IMR-90 (cell line): Measurements from ENCODE around the gene HAUS3.

Source experiments
- BHLHE40 ChIP-seq: fragments of 150-350 bp; IDR thresholded peaks from 2 replicates; pipeline ENCODE4 v1.6.1; 2016; ENCODE audit warnings: mild to moderate bottlenecking, low read depth, low read length
- CEBPB ChIP-seq: IDR thresholded peaks from 2 replicates; pipeline ENCODE4 v1.6.1; 2012; ENCODE audit warnings: low read depth, low read length, improper control_type of control experiment
- CHD1 ChIP-seq: IDR thresholded peaks from 2 replicates; pipeline ENCODE4 v1.6.1; 2012; ENCODE audit warnings: low read depth, low read length, improper control_type of control experiment
- FOS ChIP-seq: fragments of 150-350 bp; IDR thresholded peaks from 2 replicates; pipeline ENCODE4 v1.6.1; 2016; ENCODE audit warnings: low read depth, low read length
- MAFK ChIP-seq: IDR thresholded peaks from 2 replicates; pipeline ENCODE4 v1.6.1; 2012; ENCODE audit warnings: low read depth, low read length, improper control_type of control experiment
- MXI1 ChIP-seq: IDR thresholded peaks from 2 replicates; pipeline ENCODE4 v1.6.1; 2012; ENCODE audit warnings: low read depth, mild to moderate bottlenecking, low read length, moderate library complexity, borderline replicate concordance
- NFE2L2 ChIP-seq: fragments of 150-350 bp; IDR thresholded peaks from 2 replicates; pipeline ENCODE4 v1.6.1; 2016; ENCODE audit warnings: low read depth, mild to moderate bottlenecking, low read length
- POLR2A ChIP-seq: IDR thresholded peaks from 2 replicates; pipeline ENCODE4 v1.6.1; 2012; ENCODE audit warnings: mild to moderate bottlenecking, low read depth, low read length
- RAD21 ChIP-seq: IDR thresholded peaks from 2 replicates; pipeline ENCODE4 v1.6.1; 2012; ENCODE audit warnings: low read length, improper control_type of control experiment
- RCOR1 ChIP-seq: IDR thresholded peaks from 2 replicates; pipeline ENCODE4 v1.6.1; 2012; ENCODE audit warnings: mild to moderate bottlenecking, low read length, improper control_type of control experiment; ENCODE audit not compliant: insufficient replicate concordance
- RFX5 ChIP-seq: IDR thresholded peaks from 2 replicates; pipeline ENCODE4 v1.8.0; 2012; ENCODE audit warnings: low read depth, mild to moderate bottlenecking, low read length, moderate library complexity
- SMC3 ChIP-seq: fragments of 150-350 bp; IDR thresholded peaks from 2 replicates; pipeline ENCODE4 v1.6.1; 2016; ENCODE audit warnings: low read depth, mild to moderate bottlenecking, antibody characterized with exemption, low read length, moderate library complexity
- TF ChIP-seq, protein P1 (sequence below): conservative IDR thresholded peaks from 2 replicates; pipeline ENCODE4 v1.5.1; 2012; ENCODE audit warnings: mild to moderate bottlenecking, low read depth, low read length, improper control_type of control experiment
- TF ChIP-seq, protein P2 (sequence below): fragments of 150-350 bp; IDR thresholded peaks from 2 replicates; pipeline ENCODE4 v1.6.1; 2017; ENCODE audit warnings: mild to moderate bottlenecking, antibody characterized with exemption, low read length, low read depth

- TF ChIP-seq MXI1, result no peak
- no peak for TF ChIP-seq MAFK
- TF ChIP-seq, protein P1, sequence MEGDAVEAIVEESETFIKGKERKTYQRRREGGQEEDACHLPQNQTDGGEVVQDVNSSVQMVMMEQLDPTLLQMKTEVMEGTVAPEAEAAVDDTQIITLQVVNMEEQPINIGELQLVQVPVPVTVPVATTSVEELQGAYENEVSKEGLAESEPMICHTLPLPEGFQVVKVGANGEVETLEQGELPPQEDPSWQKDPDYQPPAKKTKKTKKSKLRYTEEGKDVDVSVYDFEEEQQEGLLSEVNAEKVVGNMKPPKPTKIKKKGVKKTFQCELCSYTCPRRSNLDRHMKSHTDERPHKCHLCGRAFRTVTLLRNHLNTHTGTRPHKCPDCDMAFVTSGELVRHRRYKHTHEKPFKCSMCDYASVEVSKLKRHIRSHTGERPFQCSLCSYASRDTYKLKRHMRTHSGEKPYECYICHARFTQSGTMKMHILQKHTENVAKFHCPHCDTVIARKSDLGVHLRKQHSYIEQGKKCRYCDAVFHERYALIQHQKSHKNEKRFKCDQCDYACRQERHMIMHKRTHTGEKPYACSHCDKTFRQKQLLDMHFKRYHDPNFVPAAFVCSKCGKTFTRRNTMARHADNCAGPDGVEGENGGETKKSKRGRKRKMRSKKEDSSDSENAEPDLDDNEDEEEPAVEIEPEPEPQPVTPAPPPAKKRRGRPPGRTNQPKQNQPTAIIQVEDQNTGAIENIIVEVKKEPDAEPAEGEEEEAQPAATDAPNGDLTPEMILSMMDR, result no peak
- TF ChIP-seq RFX5, result no peak
- no peak for TF ChIP-seq BHLHE40
- no peak for TF ChIP-seq NFE2L2
- no peak for TF ChIP-seq POLR2A
- TF ChIP-seq CEBPB, result no peak
- no peak for TF ChIP-seq RAD21
- no peak for TF ChIP-seq CHD1
- TF ChIP-seq SMC3, result no peak
- TF ChIP-seq, protein P2, sequence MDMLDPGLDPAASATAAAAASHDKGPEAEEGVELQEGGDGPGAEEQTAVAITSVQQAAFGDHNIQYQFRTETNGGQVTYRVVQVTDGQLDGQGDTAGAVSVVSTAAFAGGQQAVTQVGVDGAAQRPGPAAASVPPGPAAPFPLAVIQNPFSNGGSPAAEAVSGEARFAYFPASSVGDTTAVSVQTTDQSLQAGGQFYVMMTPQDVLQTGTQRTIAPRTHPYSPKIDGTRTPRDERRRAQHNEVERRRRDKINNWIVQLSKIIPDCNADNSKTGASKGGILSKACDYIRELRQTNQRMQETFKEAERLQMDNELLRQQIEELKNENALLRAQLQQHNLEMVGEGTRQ, result no peak
- TF ChIP-seq RCOR1, result no peak
- no peak for TF ChIP-seq FOS
These were observed 47.4 kb downstream of the HAUS3 start for GRCh38 chr4:2194496-2194895.
